ENCODE results near the gene SLC6A8.
"Not testable (repeated sequence)": the region's sequence is repeated elsewhere in the genome, so short reads cannot be mapped to it uniquely, and the experiment has no call there.

Gene SLC6A8

DNA sequence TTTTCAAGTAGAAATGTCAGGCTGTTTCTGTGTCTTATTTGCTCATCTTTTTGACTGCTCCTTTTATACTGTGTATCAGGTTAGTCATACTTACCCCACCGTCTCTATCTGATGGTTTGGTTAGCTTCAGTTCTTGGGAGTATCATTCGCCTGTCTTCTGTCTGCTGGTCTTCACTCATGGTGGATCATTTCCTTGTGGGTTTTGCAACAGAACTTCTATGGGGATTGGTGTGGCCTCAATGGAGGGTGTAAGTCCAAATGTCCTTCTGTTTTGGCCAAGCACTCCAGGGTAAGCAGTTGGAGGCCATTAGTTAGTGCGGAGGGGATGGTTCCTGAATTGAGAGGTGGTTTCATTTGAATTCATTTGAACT lies 44.1 kb downstream of the SLC6A8 start:
- DNase-seq (ENCODE audit: low spot score) = no peak

DNA sequence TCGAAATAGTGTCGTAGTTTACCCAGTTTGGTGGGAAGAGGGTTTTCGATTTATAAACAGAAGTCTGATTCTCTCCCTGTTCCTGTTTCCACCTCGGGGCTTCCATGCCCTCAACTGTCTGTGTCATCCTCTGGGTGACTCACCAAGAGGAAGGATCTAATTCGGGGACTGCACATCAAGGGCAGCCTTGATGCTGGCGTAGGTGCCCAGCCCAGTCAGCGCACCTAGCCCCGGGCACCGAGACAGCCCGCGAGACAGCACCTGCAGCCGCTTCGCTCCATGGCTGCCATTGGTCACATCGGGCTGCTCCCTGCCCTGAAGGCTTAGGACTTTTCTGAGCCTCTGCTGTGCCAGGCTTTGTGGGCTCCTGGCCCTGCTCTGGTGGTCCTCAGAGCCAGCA lies 44.7 kb downstream of the SLC6A8 start:
- no peak for DNase-seq (ENCODE audit: low spot score)

DNA sequence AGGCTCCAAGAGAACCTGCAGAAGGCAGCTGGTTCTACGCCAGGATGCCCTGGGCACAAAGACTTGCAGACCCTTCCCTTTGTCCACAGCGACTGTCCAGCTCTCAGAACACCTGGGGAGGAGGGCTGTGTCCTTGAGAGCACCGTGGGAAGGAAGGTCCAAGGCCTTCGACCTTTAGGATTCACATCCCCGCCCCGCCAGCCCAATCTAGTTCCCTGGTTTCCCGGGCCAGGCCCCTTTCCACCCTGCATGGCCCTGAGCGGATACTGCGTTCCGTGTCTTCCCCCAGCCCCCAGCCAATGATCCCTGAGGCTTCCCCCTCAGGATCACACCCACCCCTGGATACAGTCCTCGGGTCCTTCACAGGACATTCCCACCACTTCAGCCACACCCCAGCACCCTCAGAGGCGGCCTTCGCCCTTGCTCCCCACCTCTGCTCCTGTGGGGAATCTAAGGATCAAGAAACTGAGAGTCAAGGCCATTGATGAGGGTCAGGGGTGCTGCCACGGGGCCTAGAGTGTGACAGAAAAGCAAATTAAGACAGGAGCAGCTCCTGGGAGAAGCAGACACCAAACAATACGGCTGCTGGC lies 46.0 kb downstream of the SLC6A8 start:
- no peak for DNase-seq (ENCODE audit: low spot score)

GRCh38 chrX:153734871-153735270 lies 47.1 kb downstream of the SLC6A8 start:
- DNase-seq (ENCODE audit: low spot score) = no peak

DNA sequence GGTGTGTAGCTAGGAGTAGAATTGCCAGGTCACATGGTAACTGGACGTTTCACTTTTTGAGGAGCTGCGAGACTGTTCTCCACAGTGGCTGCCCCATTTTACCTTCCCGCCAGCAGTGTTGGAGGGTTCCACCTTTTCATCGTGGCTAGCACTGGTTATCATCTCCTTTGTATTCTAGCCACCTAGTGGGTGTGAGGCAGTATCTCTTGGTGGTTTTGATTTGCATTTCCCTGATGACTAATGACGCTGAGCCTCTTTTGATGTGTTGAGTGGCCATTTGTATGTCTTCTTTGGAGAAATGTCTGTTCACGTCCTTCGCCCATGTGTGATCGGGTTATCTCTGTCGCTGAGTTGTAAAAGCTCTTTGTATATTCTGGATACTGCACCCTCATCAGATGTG lies 47.5 kb downstream of the SLC6A8 start:
- no peak for DNase-seq (ENCODE audit: low spot score)

- DNase-seq (ENCODE audit: low spot score) = no peak
Measured at GRCh38 chrX:153736071-153736820, 48.5 kb downstream of the SLC6A8 start.

DNA sequence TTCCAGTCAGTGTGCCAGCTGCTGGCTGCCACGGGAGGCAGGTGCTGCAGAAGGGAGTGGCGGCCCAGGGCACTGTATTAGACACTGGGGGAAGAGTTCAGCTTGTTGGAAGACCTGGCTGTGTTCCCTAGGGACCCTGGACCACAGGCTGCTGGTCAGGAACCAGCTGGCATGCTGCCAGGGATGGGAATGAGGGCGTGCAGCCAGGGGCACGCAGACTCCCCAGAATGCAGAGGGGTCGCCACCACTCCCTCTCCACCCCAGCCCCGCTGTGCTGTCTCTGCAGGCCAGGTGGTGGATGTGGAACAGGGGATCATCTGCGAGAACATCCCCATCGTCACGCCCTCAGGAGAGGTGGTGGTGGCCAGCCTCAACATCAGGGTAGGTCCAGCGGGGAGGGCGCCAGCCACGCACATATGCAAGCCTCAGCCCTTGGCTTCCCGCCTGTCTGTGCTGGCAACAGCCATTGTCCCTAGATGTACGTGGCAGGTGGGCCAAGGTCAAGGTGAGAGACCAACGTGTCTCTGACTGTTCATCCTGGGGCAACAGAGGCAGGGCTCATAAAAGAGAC lies 49.2 kb downstream of the SLC6A8 start:
- DNase-seq (ENCODE audit: low spot score) = no peak

DNA sequence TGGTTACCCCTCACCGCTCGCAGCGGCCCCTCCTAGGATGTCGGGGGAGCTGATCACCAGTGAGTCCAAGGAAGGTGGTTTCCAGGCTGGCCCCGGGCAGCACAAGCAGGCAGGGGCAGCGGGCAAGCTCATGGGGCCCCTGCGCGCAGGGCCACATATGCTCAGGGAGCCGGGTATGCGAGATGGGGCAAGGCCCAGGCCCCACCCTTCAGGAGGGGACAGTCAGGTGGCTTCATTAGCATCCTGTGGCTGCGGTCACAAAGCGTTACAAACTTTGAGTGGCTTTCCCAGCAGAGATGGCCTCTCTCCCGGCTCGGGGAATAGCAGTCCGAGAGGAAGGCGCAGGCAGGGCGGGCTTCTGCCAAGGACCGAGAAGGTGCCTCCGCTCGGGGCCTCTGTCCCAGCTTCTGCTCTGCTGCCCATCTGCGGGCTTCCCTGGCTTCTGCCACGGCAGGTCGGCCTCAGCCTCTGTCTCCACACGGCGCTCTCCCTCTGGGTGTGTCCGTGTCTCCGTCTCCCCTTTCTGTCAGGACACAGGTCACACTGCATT lies 50.4 kb downstream of the SLC6A8 start:
- DNase-seq (ENCODE audit: low spot score) = no peak

- no peak for DNase-seq (ENCODE audit: low spot score)
Measured at GRCh38 chrX:153739754-153740486, 52.2 kb downstream of the SLC6A8 start.

DNA sequence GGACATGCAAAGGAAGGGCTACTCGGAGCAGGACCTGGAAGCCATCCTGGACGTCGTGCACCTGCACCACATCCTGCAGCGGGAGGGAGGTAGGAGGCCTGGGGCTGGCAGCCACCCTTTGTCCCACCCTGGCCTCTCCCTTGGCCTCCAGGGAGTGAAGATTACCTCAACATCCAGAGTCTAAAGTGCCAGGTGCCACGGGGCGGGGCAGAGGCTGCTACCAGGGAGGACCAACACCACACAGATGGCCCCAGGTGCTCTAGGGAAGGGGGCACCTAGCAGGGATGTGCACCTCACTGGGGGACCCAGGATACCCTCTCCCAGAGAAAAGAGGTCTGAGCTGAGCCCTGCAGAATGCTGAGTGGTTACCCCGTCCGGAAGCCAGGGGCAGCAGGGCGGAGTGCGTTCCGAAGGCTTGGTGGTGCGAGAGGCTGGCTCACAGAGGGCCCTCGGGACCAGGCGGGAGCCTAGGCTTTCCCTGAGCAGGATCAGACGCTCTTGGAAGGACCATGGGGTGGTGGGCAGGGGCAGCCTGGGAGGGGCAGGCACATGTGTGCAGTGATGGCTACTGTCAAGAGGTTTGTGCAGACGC lies 53.0 kb downstream of the SLC6A8 start:
- no peak for DNase-seq (ENCODE audit: low spot score)

DNA sequence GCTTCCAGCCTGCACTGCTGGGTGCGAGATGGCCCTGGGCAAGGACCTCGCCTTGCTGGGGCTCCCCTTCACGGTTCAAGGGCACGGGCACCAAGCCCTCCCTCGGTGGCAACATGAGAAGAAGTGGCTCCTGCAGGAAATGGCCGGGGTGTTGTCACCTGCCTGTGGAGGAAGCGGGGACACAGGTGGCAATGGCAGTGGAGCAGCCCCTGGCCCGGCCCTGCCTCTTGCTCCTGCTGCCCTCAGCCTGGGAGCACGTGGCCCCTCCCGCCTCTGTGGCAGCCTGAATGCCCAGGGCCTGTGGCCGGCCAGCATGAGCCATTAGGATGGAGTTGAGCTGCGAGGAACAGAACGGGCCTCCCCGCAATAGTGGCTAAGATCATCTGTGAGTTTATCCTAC lies 53.7 kb downstream of the SLC6A8 start:
- no peak for DNase-seq (ENCODE audit: low spot score)

- not testable (repeated sequence) for DNase-seq (ENCODE audit: low spot score)
Measured at GRCh38 chrX:153742111-153742510, 54.4 kb downstream of the SLC6A8 start.

GRCh38 chrX:153742796-153743467 lies 55.2 kb downstream of the SLC6A8 start:
- not testable (repeated sequence) for DNase-seq (ENCODE audit: low spot score)

- DNase-seq (ENCODE audit: low spot score) = not testable (repeated sequence)
Measured at GRCh38 chrX:153743468-153744209, 55.9 kb downstream of the SLC6A8 start.

DNA sequence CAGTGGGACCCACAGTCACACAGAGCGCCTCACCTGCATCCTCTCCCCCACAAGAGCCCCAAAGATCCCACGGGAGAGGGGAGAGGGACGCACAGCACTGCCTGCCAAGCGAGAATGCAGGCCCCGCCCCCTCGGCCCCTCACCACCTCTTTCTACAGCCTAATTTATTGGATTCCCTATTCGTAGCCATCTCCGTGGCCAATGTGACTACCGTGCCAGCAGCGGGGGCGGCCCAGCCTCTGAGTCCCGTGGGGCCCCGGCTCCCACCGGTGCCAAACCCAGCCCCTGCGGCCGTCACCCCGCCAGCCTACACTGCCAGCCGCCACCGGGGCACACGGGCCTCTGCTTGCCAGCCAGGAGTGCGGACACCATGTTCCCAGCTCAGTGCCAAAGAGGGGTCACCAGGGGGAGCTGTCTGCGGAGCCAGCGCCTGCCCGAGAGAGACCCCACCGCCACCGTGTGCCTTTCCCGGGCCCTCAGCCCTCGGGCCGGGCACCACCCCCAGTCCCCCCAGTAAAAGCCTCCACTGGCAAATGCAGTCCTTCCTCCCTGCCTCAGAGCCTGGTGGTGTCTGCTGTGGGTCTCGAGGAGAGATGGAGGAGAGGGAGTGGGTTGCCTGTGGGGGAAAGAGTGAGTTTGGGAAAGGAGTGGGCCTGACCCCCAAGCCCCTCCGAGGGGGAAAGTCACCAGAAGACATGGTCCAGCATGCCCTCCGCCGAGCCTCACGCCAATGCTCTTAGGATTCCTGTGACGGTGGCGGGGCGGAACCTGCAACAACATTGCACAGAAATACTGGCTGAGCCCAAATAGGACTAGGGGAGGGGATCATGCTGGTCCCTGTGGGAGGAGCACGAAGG lies 56.7 kb downstream of the SLC6A8 start:
- DNase-seq (ENCODE audit: low spot score) = no peak

GRCh38 chrX:153745067-153745433 lies 57.3 kb downstream of the SLC6A8 start:
- not testable (repeated sequence) for DNase-seq (ENCODE audit: low spot score)
